NCI-H748 treated with DMSO at 0.1 percent for 48 hours (cell line): ENCODE measurements around the gene DIAPH2.

Experiments
- DNase-seq: peaks from one replicate; lab custom pipeline; 2025; lab: John Stamatoyannopoulos, UW

DIAPH2 gene

GRCh38 chrX:97175147-97175546 lies 490.5 kb downstream of the DIAPH2 start:
- no peak for DNase-seq

GRCh38 chrX:97189668-97190067 lies 505.0 kb downstream of the DIAPH2 start:
- DNase-seq, result no peak

- no peak for DNase-seq
These were observed 514.9 kb downstream of the DIAPH2 start for GRCh38 chrX:97199501-97199900.

- no peak for DNase-seq
These were observed 515.8 kb downstream of the DIAPH2 start for GRCh38 chrX:97200454-97200853.

- DNase-seq, result no peak
These were observed 525.9 kb downstream of the DIAPH2 start for GRCh38 chrX:97210501-97210900.

GRCh38 chrX:97211070-97211469 lies 526.4 kb downstream of the DIAPH2 start:
- DNase-seq, result no peak

- no peak for DNase-seq
These were observed 530.5 kb downstream of the DIAPH2 start for GRCh38 chrX:97215186-97215585.

- DNase-seq, result no peak
These were observed 539.5 kb downstream of the DIAPH2 start for GRCh38 chrX:97224148-97224547.

- DNase-seq, result no peak
These were observed 544.7 kb downstream of the DIAPH2 start for GRCh38 chrX:97229318-97229717.

GRCh38 chrX:97230948-97231347 lies 546.3 kb downstream of the DIAPH2 start:
- DNase-seq, result no peak

GRCh38 chrX:97234471-97235081 lies 549.9 kb downstream of the DIAPH2 start:
- no peak for DNase-seq

- DNase-seq, result no peak
These were observed 554.0 kb downstream of the DIAPH2 start for GRCh38 chrX:97238632-97239031.

- DNase-seq, result no peak
These were observed 567.5 kb downstream of the DIAPH2 start for GRCh38 chrX:97252111-97252510.

- peak; percentile 4 for DNase-seq
These were observed 576.0 kb downstream of the DIAPH2 start for GRCh38 chrX:97260679-97261078.

- DNase-seq, result no peak
These were observed 581.9 kb downstream of the DIAPH2 start for GRCh38 chrX:97266406-97267121.

GRCh38 chrX:97267396-97268181 lies 582.9 kb downstream of the DIAPH2 start:
- DNase-seq, result no peak

- DNase-seq, result no peak
These were observed 583.6 kb downstream of the DIAPH2 start for GRCh38 chrX:97268182-97268680.

GRCh38 chrX:97284531-97284930 lies 599.9 kb downstream of the DIAPH2 start:
- no peak for DNase-seq

- DNase-seq, result no peak
These were observed 605.6 kb downstream of the DIAPH2 start for GRCh38 chrX:97290199-97290598.

- no peak for DNase-seq
These were observed 609.4 kb downstream of the DIAPH2 start for GRCh38 chrX:97294041-97294440.

GRCh38 chrX:97295954-97296353 lies 611.3 kb downstream of the DIAPH2 start:
- no peak for DNase-seq

- DNase-seq, result no peak
These were observed 622.3 kb downstream of the DIAPH2 start for GRCh38 chrX:97306771-97307470.
